Pulmonary artery endothelial cell (primary cell): Measurements from ENCODE around the gene FXYD3. TPM values are rescaled to one million over a fixed set of nuclear protein-coding genes. Genes with fewer than 3 reads are reported as not detected.

ENCODE experiments used
- DNase-seq: peaks from one replicate; pipeline ENCODE4 v3.0.0-alpha.2; 2011; ENCODE audit warnings: low read depth, low spot score
- total RNA-seq: library from RNA; depleted of rRNA; stranded (reverse); fragments of >200 nt; gene quantifications from 2 replicates; pipeline ENCODE4 v1.2.3, GENCODE V29; 2014

Gene FXYD3
- not detected in 2 replicates for total RNA-seq

DNA sequence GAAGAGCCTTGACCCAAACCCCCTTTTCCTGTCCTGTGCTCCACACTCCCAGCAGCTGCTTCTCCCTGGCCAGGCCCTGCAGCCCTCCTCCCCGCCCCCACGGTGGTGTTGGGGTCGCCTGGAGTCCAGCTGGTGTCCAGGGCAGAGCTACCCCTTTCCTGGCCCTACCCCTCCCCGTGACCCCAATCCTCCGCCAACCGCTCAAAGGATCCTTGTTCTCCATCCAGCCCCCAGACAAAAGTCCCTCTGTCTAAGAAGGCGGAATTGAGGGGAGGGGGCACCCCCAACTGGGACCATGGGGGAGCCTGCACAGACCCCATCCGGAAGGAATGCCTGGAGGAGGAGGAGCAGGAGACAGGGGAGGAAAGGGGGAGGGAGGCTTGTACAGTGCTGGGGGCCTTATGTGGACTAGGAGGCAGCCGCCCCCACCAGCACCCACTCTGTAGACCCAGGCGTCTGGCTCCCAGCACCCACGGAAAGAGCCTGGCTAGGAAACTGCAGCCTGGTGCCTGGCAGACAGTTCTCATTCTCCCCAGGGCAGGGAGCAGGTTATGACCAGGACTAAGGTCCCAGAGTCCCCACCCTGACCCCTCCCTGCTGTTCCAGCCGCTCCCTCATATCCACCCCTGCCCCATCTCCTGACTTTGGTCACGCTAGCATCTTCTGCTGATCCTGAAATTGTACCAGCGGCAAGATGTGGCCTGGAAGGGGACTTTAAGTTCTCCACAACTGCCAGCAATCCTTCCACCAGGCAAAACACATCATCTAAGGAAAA, at the start of gene FXYD3:
FXYD3 (plus strand) TSS at position 647 of the 775 bp plus-strand sequence. CDS start 3,554 bp downstream, outside the sequence.
- no peak for DNase-seq

DNA sequence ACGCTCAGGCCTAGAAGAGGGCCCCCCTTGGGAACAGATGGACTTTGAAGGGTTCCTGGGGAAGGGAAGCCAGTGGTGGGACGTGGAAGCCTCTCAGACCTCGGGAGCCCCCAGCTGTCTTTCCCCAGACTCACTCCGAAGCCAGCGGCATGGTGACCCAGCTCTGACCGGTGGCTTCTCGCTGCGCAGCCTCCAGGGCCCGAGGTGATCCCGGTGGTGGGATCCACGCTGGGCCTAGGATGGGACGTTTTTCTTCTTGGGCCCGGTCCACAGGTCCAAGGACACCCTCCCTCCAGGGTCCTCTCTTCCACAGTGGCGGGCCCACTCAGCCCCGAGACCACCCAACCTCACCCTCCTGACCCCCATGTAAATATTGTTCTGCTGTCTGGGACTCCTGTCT, 49.5 kb upstream of the FXYD3 start:
- DNase-seq, result no peak

- DNase-seq, result peak; percentile 36
These were observed 48.7 kb upstream of the FXYD3 start for GRCh38 chr19:35066691-35067563.

- no peak for DNase-seq
These were observed 46.5 kb upstream of the FXYD3 start for GRCh38 chr19:35068941-35069634.

DNA sequence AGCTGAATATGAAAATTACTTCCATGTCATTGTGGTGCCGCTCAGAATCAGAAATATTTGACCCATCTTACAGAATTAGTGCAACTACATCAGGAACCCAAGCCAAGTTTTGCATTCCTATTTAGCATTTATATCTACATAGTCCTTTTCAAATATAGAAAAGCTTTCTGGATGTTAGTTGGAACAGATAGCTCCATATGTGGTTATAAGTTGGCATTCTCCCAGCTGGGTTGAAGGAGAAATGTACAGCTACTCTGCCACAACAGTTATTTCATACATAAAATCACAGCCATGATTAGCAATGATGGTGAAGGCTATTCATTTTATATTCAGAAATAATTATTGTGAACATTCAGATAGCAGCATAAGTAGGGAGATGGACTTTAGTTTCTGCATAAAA, 45.9 kb upstream of the FXYD3 start:
- DNase-seq, result no peak

DNA sequence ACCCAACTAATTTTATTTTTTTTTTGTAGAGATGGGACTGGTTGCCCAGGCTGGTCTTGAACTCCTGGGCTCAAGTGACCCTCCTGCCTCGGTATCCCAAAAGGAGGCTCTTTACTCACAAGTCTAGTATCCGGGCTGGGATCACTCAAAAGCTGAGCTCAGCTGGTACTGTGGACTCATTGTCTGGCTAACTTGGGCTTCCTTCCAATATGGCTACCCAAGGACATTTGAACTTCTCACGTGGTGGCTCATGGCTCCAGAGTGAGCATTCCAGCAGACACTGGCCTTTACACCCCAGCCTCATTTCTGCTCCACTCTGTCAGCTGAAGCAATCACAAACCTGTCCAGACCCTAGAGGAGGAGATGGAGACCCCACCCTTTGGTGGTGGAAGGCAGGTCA, 45.2 kb upstream of the FXYD3 start:
- DNase-seq, result no peak

DNA sequence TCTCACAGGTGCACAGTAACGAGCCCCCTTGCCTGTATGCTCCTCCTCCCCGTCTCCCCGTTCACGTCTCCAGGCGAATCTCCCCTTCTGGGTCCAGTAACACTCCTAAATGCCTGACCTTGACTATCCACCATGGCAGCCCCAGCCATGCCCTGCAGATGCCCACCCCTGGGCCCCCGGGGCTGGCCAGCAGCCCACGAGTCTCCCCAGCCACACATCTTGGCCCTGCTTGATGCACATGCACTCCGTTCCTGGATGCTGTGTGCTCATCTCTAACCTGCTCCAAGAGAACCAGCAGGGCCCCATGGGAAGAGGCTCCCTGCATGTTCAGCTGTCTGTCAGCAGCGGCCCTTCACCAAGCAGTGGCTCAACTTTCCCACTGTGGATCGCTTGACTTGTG, 42.1 kb upstream of the FXYD3 start:
- DNase-seq, result no peak

DNA sequence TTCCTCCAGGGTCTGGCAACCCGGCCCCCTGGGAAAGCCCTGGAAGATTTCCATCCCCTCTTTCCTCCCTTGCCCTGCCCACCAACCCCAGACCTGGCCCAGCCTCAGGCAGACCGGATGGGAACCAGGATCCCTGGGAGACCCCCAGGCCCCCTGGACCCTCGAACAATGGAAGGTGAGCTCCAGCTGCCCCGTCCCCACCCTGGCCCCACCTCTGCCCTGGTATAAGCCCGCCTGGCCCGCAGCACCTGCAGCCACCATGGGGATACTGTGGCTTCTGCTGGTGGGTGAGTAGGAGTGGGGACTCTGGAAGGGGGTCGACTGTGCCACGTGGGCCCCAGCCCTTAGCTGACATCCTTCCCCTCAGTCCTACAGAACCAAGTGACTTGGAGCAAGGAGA, 41.7 kb upstream of the FXYD3 start:
- DNase-seq, result no peak

DNA sequence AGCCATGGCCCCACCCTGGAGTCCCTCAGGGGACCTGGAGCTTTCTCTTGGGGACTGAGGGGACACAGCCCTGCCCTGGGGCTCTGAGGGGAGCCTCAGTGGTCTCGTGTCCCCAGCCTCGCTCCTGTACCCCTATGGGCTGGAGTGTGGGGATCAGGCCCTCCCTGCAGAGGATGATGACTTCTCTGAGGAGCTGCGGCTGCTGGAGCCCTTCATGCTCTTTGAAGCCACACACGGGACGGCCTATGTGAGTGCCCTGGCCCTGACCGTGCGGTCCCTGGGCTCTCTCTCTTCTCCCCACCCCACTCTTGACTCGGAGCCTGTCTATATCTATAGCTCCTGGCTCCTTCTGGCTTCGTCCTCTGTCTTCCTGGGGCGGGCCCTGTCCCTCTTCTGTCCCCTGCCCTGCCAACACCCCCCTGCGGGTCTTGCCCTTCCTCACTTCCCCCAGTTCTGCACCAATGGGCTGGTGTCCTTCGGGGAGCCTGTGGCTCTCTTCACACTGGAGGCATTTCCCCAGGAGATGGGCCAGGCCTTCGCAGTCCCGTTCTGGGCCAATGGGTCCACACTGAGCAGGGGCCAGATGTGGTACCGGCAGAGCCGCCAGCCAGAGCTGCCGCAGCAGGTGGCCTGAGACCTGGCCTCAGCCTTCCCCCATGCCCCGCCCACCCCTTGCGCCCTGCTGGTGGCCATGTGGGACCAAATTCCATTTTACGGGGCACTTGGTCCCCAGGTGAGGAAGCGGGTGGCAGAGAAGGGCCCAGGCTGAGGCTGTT, 41.0 kb upstream of the FXYD3 start:
- DNase-seq, result no peak

GRCh38 chr19:35075202-35076025, 40.2 kb upstream of the FXYD3 start:
- no peak for DNase-seq

DNA sequence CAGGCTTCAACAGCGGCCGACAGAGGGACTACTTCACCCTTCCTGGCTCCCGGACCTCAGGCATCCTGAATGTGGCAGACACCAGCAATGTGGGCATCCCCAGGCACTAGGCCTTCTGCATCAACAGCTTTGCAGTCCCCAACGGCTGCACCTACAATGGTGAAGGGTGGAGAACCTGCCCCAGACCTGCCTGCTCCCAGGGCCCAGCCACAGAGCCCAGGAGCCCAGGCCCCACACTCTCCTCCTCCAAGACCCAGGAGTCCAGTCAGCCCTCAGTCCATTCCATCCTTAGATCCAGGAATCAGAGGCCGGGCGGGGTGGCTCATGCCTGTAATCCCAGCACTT, 39.6 kb upstream of the FXYD3 start:
- no peak for DNase-seq

DNA sequence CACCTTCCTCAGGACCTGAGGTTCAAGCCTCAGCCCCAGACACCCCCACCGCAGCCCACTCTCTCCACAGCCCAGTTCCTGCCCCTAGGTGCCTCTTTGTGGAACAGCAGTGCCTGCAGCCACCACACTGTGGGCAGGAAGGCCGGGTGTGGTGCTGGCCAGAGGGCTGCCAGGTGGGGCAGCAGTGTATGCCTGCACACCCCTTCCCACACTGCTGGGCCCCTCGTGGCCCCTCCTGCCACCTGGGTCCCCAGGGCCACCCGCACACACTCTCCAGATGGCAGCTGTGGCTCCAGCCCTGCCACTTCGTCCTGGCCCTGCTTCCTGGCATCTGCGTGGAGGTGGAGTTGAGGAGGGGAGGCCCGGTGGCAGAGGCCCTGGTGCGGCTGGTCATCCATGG, 39.0 kb upstream of the FXYD3 start:
- no peak for DNase-seq

DNA sequence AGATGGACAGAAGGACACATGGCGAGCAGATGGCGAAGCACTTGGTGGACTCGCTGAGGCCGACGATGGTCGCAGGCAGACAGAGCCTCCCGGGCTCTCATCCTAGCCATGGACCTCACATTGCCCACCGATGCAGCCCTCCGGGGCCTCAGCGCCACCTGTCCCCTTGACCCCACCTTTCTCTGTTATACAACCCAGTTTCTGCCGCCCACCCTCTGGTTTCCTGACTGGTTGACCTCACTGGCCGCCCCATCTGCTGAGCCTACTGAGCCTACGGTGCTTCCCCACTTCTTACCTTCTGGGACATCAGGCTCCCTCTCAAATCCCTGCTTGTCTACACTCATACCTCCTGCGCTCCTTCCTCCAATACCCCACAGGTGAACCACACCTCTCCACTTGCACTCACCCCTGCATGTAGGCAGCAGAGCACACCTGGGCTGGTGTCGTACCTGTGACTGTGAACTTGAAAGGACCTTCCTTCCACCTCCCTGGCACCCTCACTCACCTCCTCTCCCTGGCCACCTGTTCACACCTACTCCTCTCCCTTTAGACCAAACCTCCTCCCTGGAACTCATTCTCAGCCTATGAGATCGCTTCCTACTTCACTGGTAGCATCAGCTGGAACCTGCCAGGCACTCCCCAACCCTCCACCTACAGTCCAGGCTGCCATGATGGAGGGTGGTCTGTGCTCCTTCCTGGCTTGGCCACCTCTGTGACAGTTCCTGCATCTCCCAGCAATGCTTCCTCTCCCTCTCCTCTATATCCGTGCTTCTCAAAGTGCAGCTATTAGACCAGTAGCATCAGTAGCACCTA, 38.0 kb upstream of the FXYD3 start:
- DNase-seq, result no peak

DNA sequence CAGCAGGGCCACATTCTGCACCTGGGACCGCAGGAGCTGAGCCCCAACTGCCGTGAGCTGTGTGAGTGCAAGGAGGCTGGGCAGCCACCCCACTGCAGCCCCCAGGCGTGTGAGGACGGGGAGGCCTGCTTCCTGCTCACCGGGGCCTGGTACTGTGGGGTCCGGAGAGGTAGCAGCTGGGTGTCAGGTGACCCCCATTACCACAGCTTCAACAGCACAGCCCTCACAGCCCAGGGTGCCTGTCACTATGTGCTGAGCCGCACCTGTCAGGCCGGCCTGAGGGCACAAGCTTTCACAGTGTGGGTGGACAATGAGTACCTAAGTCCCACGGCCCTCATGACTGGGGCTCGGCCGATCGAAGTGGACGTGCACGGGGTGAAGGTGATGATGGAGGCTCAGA, 35.8 kb upstream of the FXYD3 start:
- DNase-seq, result no peak

DNA sequence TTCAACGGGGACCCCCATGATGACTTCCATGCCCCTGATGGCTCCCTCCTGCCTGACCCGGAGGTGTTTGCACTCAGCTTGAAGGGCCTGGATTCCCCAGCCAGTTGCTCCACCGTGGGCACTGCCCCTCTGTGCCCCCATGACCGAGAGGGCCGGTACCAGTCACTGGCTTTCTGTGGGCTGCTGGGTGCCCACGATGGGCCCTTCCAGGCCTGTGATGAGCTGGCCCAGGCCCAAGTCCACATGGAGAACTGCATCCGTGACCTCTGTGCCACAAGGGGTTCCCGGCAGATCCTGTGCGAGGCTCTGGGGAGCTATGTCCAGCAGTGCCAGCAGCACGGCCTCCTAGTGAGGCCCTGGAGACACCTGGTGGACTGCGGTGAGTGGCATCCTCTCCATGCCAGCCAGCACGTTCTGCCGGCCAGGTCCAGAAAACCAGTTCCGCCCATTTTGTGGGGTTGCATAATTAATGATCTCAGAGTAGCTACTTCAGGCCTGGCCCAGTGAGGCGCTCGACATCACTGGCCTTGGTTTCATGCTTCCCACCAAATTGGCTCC, 34.9 kb upstream of the FXYD3 start:
- no peak for DNase-seq

- DNase-seq, result no peak
These were observed 34.4 kb upstream of the FXYD3 start for GRCh38 chr19:35081201-35081600.

DNA sequence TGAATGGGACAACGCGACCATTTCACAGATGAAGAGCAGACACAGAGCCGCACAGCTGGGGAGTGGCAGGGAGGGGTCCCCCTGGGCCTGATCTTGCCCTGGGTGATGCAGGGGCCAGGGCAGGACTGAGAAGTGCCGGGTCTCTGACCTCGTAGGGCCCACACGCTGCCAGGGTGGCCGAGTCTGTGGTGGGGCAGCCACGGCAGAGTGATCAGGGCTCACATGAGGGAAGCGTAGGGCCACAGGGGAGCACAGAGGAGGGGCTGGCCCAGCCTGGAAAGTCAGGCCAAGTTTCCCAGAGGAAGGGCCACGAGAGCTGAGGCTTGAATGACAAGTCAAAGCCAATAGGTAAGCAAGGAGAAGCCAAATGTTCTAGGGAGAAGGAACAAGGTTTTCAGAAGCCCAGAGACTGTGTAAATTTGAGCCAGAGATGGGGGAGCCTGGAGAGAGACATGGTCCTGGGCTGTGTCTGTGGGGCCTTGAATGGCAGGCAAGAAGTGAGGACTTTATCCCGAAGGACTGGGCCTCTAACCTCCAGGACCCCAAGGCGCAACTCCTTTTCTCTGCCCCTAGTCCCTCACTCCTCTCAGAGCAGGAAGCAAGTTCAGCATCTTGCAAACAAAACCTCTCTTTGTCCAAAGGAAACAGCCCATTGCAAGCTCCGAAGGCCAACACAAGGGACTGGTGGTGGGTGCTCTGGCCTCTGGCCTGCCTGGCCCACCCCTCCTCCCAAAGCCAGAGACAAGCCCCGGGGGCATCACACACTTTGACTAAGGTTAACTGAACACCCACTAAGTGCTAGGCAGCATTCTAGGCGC, 31.7 kb upstream of the FXYD3 start:
- DNase-seq, result no peak

GRCh38 chr19:35084509-35084762, 31.2 kb upstream of the FXYD3 start:
- DNase-seq, result no peak

DNA sequence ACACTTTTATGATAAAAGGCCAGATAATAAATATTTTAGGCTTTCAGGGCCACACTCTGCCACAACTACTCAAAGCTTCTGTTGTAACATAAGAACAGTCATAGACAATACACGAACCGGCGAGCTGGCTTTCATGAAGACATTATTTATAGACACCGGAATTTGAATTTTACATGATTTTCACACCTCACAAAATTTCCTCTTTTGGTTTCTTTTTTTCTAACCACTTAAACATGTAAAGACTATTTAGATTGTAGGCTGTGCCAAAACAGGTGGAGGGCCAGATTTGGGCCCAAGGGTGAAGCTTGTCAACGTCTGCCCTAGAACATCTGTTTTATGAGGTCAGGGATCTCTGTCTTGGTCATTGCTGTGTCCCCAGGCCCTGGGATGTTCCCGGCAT, 29.7 kb upstream of the FXYD3 start:
- DNase-seq, result no peak
